AG10803 (cell line): Measurements from ENCODE around the gene NHLRC1.

Experiments used
- DNase-seq: peaks from one replicate; pipeline ENCODE4 v3.0.0; 2010; ENCODE audit warnings: low read depth
- H3K4me3 ChIP-seq: 2 replicates; pipeline ENCODE4 v1.5.1; 2011; ENCODE audit warnings: mild to moderate bottlenecking, low read length, control low read depth
- TF ChIP-seq, protein P1 (sequence below): conservative IDR thresholded peaks from 2 replicates; pipeline ENCODE4 v1.5.1; 2011; ENCODE audit warnings: mild to moderate bottlenecking, low read length, control low read depth, inconsistent platforms

The NHLRC1 gene

DNA sequence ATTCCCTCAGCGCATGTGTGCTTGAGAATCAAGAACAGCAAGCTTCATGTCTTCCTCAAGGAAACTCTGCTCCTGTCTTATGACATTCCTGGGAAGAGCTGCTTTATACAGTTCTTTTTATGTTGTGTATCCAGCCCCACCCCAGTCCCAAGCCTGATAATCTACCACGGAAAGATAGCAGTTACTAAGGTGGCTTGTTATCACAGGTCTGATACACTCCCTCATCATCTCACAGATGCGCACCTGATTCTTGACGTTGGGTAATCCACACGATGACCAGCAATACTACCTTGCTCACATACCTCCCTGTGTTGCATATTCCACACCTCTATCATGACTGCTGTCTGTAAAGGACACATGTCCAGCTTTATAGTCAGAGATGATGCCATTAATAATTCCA, 3.2 kb downstream of the NHLRC1 start:
- TF ChIP-seq, protein P1, sequence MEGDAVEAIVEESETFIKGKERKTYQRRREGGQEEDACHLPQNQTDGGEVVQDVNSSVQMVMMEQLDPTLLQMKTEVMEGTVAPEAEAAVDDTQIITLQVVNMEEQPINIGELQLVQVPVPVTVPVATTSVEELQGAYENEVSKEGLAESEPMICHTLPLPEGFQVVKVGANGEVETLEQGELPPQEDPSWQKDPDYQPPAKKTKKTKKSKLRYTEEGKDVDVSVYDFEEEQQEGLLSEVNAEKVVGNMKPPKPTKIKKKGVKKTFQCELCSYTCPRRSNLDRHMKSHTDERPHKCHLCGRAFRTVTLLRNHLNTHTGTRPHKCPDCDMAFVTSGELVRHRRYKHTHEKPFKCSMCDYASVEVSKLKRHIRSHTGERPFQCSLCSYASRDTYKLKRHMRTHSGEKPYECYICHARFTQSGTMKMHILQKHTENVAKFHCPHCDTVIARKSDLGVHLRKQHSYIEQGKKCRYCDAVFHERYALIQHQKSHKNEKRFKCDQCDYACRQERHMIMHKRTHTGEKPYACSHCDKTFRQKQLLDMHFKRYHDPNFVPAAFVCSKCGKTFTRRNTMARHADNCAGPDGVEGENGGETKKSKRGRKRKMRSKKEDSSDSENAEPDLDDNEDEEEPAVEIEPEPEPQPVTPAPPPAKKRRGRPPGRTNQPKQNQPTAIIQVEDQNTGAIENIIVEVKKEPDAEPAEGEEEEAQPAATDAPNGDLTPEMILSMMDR = no peak
- no peak overlapping the region for H3K4me3 ChIP-seq
- DNase-seq = no peak

DNA sequence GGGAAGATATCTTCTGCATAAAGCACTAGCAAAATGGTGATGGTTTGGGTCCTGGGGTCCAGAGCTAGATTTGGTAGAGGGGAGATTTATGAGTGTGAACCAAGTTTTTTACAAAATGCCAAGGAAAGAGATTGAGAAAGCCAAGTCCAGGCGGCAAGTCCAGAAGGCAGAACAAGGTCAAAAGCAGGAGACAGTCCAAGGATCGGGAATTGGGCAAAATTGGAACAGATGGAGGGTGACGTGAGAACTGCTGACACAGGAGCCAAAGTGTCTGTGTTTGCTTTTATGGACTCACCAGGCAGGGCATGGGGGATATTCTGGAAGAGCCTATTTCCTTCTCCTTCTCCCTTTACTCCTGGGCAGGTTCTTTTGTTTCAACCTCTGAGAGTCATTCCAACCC, 4.1 kb downstream of the NHLRC1 start:
- TF ChIP-seq, protein P1 = no peak
- peak; percentile 23 for DNase-seq
- H3K4me3 ChIP-seq = no peak overlapping the region

DNA sequence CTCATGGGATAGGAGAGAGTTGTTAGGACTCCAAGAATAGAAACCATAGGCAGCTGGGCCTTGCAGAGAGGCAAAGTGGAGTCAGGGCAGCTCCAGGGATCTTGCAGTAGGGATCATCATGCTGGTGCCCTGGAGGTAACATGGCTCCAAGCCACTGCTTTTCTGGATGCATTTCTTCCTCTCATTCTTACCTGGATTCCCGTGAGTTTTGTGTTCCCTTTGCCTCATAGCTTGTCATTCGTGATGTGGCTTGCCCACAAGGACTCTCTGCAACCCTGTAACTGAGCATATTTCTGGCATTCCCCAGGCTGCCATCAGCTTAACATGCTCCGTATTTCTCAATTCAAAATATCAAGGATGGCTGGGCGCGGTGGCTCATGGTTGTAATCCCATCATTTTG, 5.3 kb downstream of the NHLRC1 start:
- TF ChIP-seq, protein P1 = no peak
- no peak for DNase-seq
- H3K4me3 ChIP-seq = no peak overlapping the region

DNA sequence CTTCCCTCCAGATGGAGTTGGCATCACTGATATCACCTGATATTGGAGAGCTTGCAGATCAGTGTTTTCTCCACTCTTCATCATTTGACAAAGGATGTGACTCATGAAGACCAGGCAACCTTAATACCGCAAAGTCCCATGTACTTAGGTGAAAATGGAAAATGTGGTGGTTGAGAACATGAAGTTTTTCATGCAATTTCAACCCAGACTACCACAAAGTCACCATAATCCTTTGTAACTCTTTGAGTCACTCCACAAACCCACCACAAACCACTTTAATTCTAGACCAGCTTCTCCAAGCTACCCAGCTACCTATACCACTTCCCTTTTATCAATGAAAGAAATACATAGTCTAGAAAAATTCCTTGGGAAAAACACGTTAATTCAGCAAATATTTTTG, 7.1 kb downstream of the NHLRC1 start:
- TF ChIP-seq, protein P1 = no peak
- H3K4me3 ChIP-seq = no peak overlapping the region
- DNase-seq = no peak

DNA sequence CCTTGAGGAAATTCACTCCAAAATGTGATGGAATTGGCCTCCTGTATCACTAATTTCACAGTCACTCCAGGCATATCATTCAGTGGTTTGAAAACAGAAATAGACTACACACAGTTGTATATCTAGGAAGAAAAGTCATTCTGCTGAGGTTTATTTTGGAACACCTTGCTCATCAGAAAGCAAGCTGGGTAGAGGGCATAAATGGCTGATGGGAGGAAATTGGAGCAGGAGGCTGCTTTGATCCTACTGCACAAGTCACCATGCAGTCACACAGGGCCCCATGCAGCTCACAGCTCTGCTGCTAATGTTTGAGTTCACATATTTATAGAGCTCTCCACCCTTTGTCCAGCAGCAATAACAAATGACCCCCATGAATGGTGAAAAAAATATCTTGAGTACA, 12.3 kb downstream of the NHLRC1 start:
- no peak for DNase-seq
- TF ChIP-seq, protein P1 = no peak
- no peak overlapping the region for H3K4me3 ChIP-seq

DNA sequence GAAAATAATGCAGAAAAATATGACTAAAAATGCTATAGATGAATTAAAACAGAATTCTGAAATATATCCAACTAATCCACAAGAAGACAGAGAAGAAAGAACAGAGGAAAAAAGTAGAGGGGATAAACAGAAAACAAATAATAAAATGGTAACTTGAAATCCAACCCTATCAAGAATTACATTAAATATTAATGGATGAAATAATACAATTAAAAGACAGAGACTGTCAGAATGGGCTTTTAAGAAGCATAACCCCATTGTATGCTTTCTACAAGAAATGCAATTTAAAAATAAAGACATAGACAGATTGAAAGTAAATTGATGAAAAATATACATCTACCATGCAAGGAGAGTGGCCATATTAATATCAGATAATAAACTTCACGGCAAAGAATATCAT, 15.4 kb downstream of the NHLRC1 start:
- no peak overlapping the region for H3K4me3 ChIP-seq
- TF ChIP-seq, protein P1 = no peak
- no peak for DNase-seq

DNA sequence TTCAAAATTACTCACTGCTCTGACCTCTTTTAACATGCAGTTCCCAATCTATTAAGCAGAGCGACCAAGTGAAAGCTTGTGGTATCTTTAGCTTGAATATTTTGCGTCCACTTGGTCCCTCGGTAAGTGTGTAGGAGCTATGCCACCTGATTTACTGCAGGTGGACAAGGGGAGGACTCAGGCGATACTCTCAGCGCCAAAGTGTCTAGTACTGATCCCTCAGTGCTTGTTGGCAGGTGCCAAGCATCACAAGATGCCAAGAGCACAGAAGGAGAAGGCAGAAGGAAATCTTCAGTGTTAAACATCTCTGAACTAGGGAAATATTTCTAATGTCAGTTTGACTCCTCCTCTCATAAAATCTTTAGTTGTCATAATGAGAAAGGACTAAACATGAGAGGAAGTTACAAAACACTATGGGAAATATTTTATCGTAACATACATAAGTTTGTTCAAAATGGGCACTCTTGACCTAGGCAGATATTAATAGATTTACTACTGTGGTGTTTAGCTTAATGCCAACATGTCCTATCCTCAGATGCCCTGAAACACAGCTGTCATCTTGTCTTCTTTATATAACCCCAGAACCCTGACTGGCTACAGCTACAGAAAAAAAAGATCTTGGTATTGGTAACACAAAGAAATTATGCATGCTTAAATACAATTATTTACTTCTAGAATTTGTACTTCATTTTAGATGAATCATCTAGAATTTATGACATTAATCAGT, 19.5 kb downstream of the NHLRC1 start:
- TF ChIP-seq, protein P1 = no peak
- H3K4me3 ChIP-seq = no peak overlapping the region
- no peak for DNase-seq
